AG09309 (cell line): ENCODE measurements around the gene CDC42BPA.
"Not testable (repeated sequence)": the region's sequence is repeated elsewhere in the genome, so short reads cannot be mapped to it uniquely, and the experiment has no call there.

Experiments
- DNase-seq: peaks from one replicate; pipeline ENCODE4 v3.0.0-alpha.2; 2010; ENCODE audit warnings: low read depth
- H3K4me3 ChIP-seq: 2 replicates; pipeline ENCODE4 v1.5.1; 2011; ENCODE audit warnings: mild to moderate bottlenecking, low read depth, low read length, moderate library complexity; ENCODE audit not compliant: control insufficient read depth
- CTCF ChIP-seq: IDR thresholded peaks from 2 replicates; pipeline ENCODE4 v1.5.1; 2011; ENCODE audit warnings: mild to moderate bottlenecking, low read depth, low read length, inconsistent platforms; ENCODE audit not compliant: insufficient read depth, control insufficient read depth; ENCODE audit errors: missing control alignments

The CDC42BPA gene

DNA sequence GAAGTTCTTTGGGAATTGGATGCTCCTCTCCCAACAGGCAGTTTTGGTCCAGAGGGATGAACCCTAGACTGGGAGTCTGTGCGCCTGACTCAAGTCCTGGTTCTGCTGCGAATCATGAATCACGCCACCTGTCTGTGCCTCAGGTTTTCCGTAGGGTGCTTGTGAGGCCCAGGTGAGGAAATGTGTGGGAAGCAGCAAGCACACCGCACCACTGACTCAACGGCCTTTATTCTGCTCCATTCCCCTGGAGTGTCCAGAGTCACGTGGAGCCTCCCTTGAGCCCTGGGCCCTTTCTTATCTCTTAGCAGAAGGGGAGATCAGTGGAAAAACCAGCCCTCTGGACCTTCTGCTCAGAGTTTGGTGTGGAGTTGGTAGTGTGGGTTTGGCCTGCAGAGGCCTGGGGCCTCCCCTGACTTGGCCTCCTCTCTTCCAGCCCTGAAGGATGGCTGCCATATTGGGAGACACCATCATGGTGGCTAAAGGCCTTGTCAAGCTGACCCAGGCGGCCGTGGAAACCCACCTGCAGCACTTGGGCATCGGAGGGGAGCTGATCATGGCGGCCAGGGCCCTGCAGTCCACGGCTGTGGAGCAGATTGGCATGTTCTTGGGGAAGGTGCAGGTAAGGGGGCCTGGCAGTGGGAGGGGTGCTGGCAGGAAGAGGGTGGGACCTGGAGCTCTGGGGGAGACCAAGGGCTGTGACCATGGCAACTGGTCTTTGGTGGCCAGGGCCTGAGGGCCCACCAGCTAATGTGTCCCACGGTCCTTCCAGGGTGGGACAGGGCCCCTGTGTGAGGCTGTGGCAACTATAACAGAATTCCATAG, 357.1 kb downstream of the CDC42BPA start:
- H3K4me3 ChIP-seq, result no peak overlapping the region
- no peak for DNase-seq
- no peak for TF ChIP-seq CTCF

DNA sequence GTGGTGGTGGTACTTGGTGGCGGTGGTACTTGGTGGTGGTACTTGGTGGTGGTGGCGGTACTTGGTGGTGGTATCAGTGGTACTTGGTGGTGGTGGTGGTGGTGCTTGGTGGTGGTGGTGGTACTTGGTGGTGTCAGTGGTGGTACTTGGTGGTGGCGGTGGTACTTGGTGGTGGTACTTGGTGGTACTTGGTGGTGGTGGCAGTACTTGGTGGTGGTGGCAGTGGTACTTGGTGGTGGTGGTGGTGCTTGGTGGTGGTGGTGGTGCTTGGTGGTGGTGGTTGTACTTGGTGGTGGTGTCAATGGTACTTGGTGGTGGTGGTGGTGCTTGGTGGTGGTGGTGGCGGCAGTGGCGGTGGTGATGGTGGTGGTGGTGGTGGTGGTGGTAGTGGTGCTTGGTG, 358.0 kb downstream of the CDC42BPA start:
- no peak for DNase-seq
- no peak overlapping the region for H3K4me3 ChIP-seq

DNA sequence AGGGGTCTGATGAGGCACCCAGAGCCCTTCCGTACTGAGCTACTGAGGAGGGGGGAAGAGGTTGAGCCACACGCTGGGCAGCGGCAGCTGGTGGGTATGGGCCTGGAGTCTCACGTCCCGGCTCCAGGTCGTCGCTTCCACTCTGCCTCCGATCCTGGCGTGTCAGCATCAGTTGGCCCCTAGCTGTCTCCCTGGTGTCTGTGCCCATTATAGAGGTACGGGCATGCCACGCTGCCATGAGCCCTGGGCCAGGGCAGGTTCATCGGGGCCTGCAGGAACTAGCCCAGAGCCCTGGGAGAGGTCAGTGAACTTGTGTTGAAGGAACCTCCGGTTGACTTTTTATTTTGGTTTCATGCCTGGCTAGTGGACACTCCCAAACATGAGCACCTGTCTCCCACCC, 360.0 kb downstream of the CDC42BPA start:
- TF ChIP-seq CTCF, result no peak
- H3K4me3 ChIP-seq, result no peak overlapping the region
- no peak for DNase-seq

More for the DNA sequence above, 358.0 kb downstream of the CDC42BPA start:
- TF ChIP-seq CTCF, result no peak

DNA sequence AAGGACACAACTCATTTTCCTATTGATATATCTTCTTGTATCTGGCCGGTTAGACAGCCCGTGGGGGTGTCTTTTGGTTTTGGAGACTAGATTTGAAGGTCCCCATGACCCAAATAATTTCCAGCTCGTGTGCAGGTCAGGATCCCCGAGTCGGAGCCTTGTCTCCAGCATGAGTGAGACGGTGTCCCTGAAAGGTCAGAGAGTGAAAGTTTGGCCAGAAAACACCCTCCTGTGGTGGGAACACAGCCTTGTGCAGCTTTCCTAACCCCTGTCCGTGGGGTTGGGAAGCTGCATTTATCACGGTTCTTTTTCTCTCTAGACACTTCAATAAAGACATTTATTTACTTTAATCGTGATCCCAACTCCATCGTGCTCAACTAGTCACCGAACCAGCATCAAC, 360.6 kb downstream of the CDC42BPA start:
- TF ChIP-seq CTCF, result no peak
- DNase-seq, result no peak
- H3K4me3 ChIP-seq, result no peak overlapping the region

DNA sequence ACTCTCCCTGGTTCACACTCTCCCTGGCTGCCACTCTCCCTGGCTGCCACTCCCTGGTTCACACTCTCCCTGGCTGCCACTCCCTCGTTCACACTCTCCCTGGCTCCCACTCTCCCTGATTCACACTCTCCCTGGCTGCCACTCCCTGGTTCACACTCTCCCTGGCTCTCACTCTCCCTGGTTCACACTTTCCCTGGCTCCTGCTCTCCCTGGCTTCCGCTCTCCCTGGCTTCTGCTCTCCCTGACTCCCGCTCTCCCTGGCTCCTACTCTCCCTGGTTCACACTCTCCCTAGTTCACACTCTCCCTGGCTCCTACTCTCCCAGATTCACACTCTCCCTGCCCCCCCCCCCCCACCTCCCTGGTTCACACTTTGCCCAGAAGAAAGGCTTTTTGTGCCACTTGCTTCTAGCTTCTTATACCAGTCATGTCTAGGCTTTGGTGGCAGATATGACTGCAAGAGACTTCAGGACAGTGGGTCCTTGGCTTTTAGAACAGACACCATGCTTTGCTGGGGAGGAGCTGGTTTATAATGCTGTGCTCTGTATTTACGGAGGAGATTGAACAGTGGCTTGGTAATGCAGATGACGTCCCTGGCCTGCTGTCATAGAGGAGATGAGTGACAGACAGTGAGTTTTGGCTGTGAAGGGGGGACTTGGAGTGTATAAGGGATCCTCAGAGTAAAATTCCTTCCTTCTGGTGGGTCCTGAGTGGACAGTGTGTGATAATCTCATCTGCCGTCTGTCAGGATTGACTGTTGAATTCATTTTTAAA, 361.2 kb downstream of the CDC42BPA start:
- no peak overlapping the region for H3K4me3 ChIP-seq
- no peak for DNase-seq
- no peak for TF ChIP-seq CTCF

- not testable (repeated sequence) for DNase-seq, H3K4me3 ChIP-seq
Measured at GRCh38 chr1:226955857-226956256, 362.4 kb downstream of the CDC42BPA start.

DNA sequence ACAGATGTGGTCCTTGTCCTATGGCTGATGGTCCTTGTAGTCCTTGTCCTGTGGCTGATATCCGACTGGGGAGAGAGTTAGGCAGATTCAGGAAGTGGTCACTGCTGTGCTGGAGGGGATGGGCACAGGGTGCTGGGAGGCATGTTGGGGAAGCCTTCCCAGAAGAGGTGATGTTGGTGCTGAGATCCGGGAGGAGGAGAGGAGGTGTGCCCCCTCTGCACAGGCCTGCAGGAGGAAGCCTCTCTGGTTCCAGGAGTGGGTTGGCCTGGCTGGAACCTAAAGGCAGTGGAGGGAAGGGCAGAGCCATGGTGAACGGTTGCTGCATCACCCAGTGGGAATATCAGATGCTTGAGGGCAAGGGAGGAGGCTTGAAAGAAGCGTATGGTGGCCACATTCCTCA, 363.5 kb downstream of the CDC42BPA start:
- no peak for TF ChIP-seq CTCF
- no peak overlapping the region for H3K4me3 ChIP-seq
- DNase-seq, result no peak
